VCaP (cell line): ENCODE measurements around the gene SLC18A3.

Experiments used
- H3K27ac ChIP-seq: fragments of 450-650 bp; 2 replicates; pipeline ENCODE4 v1.5.1; 2017
- TF ChIP-seq, protein P1 (sequence below): fragments of 450-650 bp; conservative IDR thresholded peaks from 2 replicates; pipeline ENCODE4 v1.5.1; 2017; ENCODE audit warnings: mild to moderate bottlenecking, moderate library complexity

SLC18A3 gene

DNA sequence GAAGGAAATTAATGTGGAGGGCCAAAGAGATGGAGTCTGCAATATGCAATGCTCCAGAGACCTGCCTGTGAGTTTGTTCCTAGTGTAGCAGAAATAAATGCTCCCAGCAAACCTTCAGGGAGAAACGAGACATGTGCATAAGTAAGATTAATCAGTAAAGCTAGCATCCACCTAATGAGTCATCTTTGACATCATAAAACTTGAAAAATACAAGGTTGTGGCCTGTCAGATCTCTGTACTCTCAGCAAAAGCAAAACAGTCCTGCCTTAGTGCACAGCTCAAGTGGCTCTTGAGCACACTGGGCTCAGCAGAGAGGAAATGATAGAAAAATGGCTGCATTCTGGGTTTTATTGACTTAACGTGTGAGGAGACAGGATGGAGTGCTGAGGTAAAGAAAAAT lies 38.7 kb upstream of the SLC18A3 start:
- TF ChIP-seq, protein P1, sequence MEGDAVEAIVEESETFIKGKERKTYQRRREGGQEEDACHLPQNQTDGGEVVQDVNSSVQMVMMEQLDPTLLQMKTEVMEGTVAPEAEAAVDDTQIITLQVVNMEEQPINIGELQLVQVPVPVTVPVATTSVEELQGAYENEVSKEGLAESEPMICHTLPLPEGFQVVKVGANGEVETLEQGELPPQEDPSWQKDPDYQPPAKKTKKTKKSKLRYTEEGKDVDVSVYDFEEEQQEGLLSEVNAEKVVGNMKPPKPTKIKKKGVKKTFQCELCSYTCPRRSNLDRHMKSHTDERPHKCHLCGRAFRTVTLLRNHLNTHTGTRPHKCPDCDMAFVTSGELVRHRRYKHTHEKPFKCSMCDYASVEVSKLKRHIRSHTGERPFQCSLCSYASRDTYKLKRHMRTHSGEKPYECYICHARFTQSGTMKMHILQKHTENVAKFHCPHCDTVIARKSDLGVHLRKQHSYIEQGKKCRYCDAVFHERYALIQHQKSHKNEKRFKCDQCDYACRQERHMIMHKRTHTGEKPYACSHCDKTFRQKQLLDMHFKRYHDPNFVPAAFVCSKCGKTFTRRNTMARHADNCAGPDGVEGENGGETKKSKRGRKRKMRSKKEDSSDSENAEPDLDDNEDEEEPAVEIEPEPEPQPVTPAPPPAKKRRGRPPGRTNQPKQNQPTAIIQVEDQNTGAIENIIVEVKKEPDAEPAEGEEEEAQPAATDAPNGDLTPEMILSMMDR, result no peak
- H3K27ac ChIP-seq, result no peak overlapping the region

DNA sequence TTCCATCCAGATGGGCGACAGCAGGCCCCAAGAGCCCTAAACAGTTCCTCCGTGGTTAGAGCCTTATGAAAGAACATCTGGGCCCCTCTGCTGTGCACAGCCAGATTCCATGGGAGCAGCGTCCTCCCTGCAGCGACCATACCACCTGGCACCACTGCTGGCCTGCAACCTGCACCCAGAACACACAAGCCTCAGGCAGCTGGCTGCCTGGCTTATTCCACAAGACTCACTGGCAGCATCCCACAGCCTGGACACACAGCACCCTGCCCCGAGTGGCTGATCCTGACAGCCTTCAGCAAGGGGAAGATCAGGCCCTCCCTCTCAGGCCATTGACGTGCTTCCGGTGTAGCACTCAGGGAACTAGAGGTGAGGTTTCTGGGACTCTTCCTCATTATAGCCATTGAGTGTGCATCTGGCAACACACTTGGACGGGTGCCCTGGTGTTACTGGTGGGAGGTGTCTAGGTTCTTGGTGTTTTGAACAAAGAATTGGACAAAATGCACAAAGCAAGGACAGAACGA lies 37.5 kb upstream of the SLC18A3 start:
- no peak overlapping the region for H3K27ac ChIP-seq
- TF ChIP-seq, protein P1, result no peak

DNA sequence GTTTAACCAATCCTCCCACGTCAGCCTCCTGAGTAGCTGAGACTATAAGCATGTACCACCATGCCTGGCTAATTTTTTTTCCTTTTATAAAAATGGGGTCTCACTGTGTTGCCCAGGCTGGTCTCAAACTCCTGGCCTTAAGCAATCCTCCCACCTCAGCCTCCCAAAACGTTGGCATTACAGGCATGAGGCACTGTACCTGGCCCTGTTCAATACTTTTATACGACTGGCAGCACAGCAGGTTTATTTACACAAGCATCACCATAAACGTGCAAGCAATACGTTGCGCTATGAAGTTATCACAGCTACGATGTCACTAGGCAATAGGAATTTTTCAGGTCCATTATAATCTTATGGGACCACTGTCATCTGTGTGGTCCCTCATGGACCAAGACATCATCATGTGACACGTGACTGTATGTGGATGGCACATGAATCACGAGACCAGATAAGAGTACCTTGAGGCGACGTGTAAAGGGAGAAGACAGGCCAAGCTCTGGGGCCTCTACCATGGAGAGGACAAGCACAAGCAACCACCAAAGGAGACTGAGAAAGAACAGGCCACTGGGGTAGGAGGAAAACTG lies 34.5 kb upstream of the SLC18A3 start:
- H3K27ac ChIP-seq, result no peak overlapping the region
- TF ChIP-seq, protein P1, result no peak

DNA sequence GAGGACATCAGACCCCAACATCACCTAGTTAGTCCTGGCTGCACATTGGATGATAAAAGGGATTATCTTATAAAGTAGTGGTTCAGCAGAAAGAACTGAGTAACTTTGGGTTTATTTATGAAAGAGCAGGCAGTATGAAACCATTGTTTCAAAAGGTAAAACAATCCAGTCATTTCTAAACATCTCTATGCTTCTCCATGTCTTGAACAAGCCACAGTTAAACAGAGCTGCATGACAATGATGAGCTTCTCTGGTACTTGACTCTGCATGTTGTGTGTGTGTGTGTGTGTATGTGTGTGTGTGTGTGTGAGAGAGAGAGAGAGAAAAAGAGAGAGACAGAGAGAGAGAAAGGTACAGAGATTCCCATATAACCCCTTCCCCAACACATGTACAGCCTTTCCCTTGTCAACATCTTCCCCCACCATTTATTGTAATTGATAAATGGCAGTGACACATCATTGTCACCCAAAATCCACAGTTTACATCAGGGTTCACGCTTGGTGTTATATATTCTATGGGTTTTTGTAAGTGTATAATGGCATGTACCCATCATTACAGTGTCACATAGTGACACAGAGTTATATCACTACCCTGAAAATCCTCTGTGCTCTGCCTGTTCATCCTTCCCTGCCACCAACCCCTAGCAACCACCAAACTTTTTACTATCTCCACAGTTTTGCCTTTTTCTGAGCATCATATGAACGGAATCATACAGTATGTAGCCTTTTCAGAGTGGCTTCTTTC lies 32.8 kb upstream of the SLC18A3 start:
- no peak overlapping the region for H3K27ac ChIP-seq
- TF ChIP-seq, protein P1, result no peak

DNA sequence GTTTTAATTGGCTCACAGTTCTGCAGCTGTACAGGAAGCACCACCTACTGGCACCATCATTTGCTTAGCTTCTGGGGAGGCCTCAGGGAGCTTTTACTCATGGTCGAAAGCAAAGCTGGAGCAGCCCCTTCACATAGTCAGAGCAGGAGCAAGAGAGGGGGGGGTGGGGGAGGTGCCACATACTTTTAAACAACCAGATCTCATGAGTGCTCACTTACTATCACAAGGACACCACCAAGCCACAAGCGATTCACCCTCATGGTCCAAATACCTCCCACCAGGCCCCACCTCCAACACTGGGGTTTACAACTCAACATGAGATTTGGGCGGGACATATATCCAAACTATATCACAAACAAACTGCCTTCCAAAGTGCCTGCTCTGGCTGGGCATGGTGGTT lies 31.7 kb upstream of the SLC18A3 start:
- TF ChIP-seq, protein P1, result no peak
- H3K27ac ChIP-seq, result no peak overlapping the region

DNA sequence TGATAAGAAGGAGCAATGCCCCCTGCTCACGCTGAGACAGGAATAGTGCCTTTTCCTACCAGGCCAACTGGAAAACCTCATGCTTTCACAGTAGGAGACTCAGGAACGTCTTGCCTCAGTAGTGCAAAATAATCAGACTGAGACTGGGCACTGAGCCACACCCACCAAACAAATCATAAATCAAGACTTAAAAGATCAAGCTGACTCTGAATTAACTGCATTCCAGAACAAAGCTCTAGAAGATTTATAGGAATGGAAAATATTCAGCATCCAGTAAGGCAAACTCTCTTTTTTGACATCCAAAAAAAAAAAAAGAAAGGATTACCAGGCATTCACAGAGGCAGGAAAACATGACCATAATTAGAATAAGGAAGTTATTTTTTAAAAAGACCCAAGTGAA lies 30.5 kb upstream of the SLC18A3 start:
- TF ChIP-seq, protein P1, result no peak
- H3K27ac ChIP-seq, result no peak overlapping the region

DNA sequence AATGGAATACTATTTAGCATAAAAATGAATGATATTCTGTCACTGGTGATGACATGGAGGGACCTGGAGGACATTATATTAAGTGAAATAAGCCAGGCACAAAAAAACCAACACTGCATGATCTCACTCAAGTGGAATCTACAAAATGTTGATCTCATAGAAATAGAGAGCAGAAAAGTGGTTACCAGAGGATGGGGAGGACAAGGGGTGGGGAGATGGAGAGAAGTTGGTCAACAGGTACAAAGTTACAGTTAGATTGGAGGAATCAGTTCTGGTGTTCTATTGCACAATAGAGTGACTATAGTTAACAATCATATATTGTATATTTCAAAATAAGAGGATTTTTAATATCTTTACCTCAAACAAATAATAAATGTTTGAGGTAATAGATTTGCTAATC lies 24.7 kb upstream of the SLC18A3 start:
- TF ChIP-seq, protein P1, result no peak
- no peak overlapping the region for H3K27ac ChIP-seq
